Caco-2 (cell line): Measurements from ENCODE around the gene LGR6. TPM values are rescaled to one million over a fixed set of nuclear protein-coding genes. Genes with fewer than 3 reads are reported as not detected.
"Not testable (repeated sequence)": the region's sequence is repeated elsewhere in the genome, so short reads cannot be mapped to it uniquely, and the experiment has no call there.

Experiments
- BruUV-seq: library from RNA; stranded (reverse); fragments of 400-500 nt; replicated peaks from 2 replicates; lab custom pipeline; 2021; lab: Mats Ljungman, UMichigan
- CTCF ChIA-PET: fragments of 300-600 bp; sonication (Branson Sonifier 250); formaldehyde crosslinking; loops from one replicate; lab custom pipeline; 2022; ENCODE audit warnings: antibody characterized with exemption; lab: Charles Lee
- POLR2A ChIA-PET: fragments of 300-600 bp; sonication (Branson Sonifier 250); formaldehyde crosslinking; loops from one replicate; lab custom pipeline; 2022; ENCODE audit warnings: antibody characterized with exemption; lab: Charles Lee
- DNase-seq, 2 experiments: peaks; one replicate each; pipeline versions ENCODE4 v3.0.0 to v3.0.0-alpha.2; 2020 to 2022
- H3K27me3 ChIP-seq: replicated peaks from 2 replicates; pipeline ENCODE4 v1.6.0; 2011; ENCODE audit warnings: low read length; ENCODE audit not compliant: control insufficient read depth, insufficient read depth
- H3K36me3 ChIP-seq: 2 replicates; pipeline ENCODE4 v1.5.1; 2011; ENCODE audit warnings: low read length; ENCODE audit not compliant: control insufficient read depth, insufficient read depth
- H3K4me1 ChIP-seq: fragments of 250-450 bp; sonication (Bioruptor Pico); 2 replicates; pipeline ENCODE4 v1.5.1; 2020; ENCODE audit warnings: mild to moderate bottlenecking
- H3K4me3 ChIP-seq: 2 replicates; pipeline ENCODE4 v1.5.1; 2011; ENCODE audit warnings: low read depth, mild to moderate bottlenecking, control low read depth, low read length
- H3K9me3 ChIP-seq: fragments of 250-450 bp; sonication (Bioruptor Pico); 2 replicates; pipeline ENCODE4 v1.5.1; 2020; ENCODE audit warnings: mild to moderate bottlenecking, moderate library complexity
- H3K27ac Mint-ChIP-seq: one replicate; pipeline ENCODE4 v1.8.0; 2022; ENCODE audit warnings: mixed read lengths; ENCODE audit not compliant: unreplicated experiment
- H3K27me3 Mint-ChIP-seq: one replicate; pipeline ENCODE4 v1.8.0; 2022; ENCODE audit warnings: mixed read lengths; ENCODE audit not compliant: insufficient read depth, unreplicated experiment
- H3K36me3 Mint-ChIP-seq: one replicate; pipeline ENCODE4 v1.8.0; 2022; ENCODE audit warnings: mild to moderate bottlenecking, mixed read lengths; ENCODE audit not compliant: insufficient read depth, unreplicated experiment
- H3K4me1 Mint-ChIP-seq: one replicate; pipeline ENCODE4 v1.8.0; 2022; ENCODE audit warnings: low read depth, mixed read lengths; ENCODE audit not compliant: unreplicated experiment
- H3K4me3 Mint-ChIP-seq: one replicate; pipeline ENCODE4 v1.8.0; 2022; ENCODE audit warnings: mild to moderate bottlenecking, moderate library complexity, mixed read lengths; ENCODE audit not compliant: unreplicated experiment
- H3K9me3 Mint-ChIP-seq: one replicate; pipeline ENCODE4 v1.8.0; 2022; ENCODE audit warnings: mixed read lengths; ENCODE audit not compliant: unreplicated experiment
- intact Hi-C: fragments of 100-400 bp; cut with micrococcal nuclease; formaldehyde crosslinking; loops from one replicate; pipeline ENCODE4 v1.10.0; 2022; ENCODE audit not compliant: unreplicated experiment
- total RNA-seq: library from RNA; stranded (reverse); gene quantifications from 2 replicates; pipeline ENCODE4 v1.2.3, GENCODE V29; 2022
- TF ChIP-seq, protein P1 (sequence below), 2 experiments: fragments of 200-600 bp in 1 of 2; IDR thresholded peaks; 1 replicate in 1 of 2; 2 replicates in 1 of 2; pipeline versions ENCODE4 v1.5.1 to v1.8.0; 2011 to 2022; ENCODE audit warnings: antibody characterized with exemption in 1 of 2, control low read depth in 1 of 2, inconsistent platforms in 1 of 2, low read depth in 1 of 2, low read length in 1 of 2, mild to moderate bottlenecking in 1 of 2, moderate library complexity in 1 of 2; ENCODE audit not compliant: insufficient read depth in 1 of 2, severe bottlenecking in 1 of 2, unreplicated experiment in 1 of 2

Gene LGR6
- total RNA-seq, 1 experiment from 2014 or later: 0.36 TPM

- H3K4me1 ChIP-seq: peaks cover 20% of the 10 kb centered on the region
- BruUV-seq: no TSS peak
- no peaks in the 10 kb centered on the region for H3K9me3 ChIP-seq
- no peak overlapping the region for H3K4me3 ChIP-seq
- ChIA-PET CTCF (no interaction called here), POLR2A (no interaction called here)
- no peaks in the 10 kb centered on the region for H3K9me3 Mint-ChIP-seq
- H3K27ac Mint-ChIP-seq: no peak overlapping the region
- peaks cover 7% of the 10 kb centered on the region for H3K36me3 Mint-ChIP-seq
- no peaks in the 10 kb centered on the region for H3K36me3 ChIP-seq
- no peak overlapping the region for H3K4me3 Mint-ChIP-seq
- peaks cover 49% of the 10 kb centered on the region for H3K4me1 Mint-ChIP-seq
- DNase-seq: no peak
- H3K27me3 ChIP-seq: no peaks in the 10 kb centered on the region
- TF ChIP-seq, protein P1, sequence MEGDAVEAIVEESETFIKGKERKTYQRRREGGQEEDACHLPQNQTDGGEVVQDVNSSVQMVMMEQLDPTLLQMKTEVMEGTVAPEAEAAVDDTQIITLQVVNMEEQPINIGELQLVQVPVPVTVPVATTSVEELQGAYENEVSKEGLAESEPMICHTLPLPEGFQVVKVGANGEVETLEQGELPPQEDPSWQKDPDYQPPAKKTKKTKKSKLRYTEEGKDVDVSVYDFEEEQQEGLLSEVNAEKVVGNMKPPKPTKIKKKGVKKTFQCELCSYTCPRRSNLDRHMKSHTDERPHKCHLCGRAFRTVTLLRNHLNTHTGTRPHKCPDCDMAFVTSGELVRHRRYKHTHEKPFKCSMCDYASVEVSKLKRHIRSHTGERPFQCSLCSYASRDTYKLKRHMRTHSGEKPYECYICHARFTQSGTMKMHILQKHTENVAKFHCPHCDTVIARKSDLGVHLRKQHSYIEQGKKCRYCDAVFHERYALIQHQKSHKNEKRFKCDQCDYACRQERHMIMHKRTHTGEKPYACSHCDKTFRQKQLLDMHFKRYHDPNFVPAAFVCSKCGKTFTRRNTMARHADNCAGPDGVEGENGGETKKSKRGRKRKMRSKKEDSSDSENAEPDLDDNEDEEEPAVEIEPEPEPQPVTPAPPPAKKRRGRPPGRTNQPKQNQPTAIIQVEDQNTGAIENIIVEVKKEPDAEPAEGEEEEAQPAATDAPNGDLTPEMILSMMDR (IDR thresholded peaks at IDR 0.05; ENCODE audit: insufficient read depth in 1 of 2, low read depth in 1 of 2, low read length in 1 of 2, severe bottlenecking in 1 of 2, unreplicated experiment in 1 of 2): no peak
- intact Hi-C loops: no loop called here
- no peaks in the 10 kb centered on the region for H3K27me3 Mint-ChIP-seq
Measured at GRCh38 chr1:202351725-202352124, 158.1 kb downstream of the LGR6 start.

GRCh38 chr1:202352583-202353197, 159.1 kb downstream of the LGR6 start:
- H3K27ac Mint-ChIP-seq, H3K4me3 ChIP-seq, H3K27me3 ChIP-seq, BruUV-seq, H3K36me3 Mint-ChIP-seq, H3K9me3 ChIP-seq, H3K9me3 Mint-ChIP-seq, DNase-seq, CTCF ChIA-PET, H3K4me3 Mint-ChIP-seq, POLR2A ChIA-PET, H3K27me3 Mint-ChIP-seq, intact Hi-C loops, H3K36me3 ChIP-seq: not testable (repeated sequence)
- H3K4me1 Mint-ChIP-seq: peaks cover 46% of the 10 kb centered on the region
- H3K4me1 ChIP-seq: peaks cover 20% of the 10 kb centered on the region

- BruUV-seq: no TSS peak
- Histone ChIP-seq H3K36me3 (no peaks in the 10 kb centered on the region), H3K9me3 (no peaks in the 10 kb centered on the region), H3K27me3 (no peaks in the 10 kb centered on the region), H3K4me1 (peaks cover 10% of the 10 kb centered on the region; the same call in 1 of the 2 replicates), H3K4me3 (no peak overlapping the region)
- TF ChIP-seq, protein P1 (IDR thresholded peaks at IDR 0.05; ENCODE audit: insufficient read depth in 1 of 2, low read depth in 1 of 2, low read length in 1 of 2, severe bottlenecking in 1 of 2, unreplicated experiment in 1 of 2): no peak
- ChIA-PET CTCF (no interaction called here), POLR2A (interaction anchor here (0.5 kb wide), 1 partner anchor 181 kb away, joined by 3 read pairs; no protein-coding TSS in a partner anchor)
- Mint-ChIP-seq H3K36me3 (no peaks in the 10 kb centered on the region), H3K4me1 (peaks cover 25% of the 10 kb centered on the region), H3K27me3 (no peaks in the 10 kb centered on the region), H3K27ac (peak overlapping the region; percentile 26), H3K4me3 (no peak overlapping the region), H3K9me3 (no peaks in the 10 kb centered on the region)
- intact Hi-C loops: no loop called here
- no peak for DNase-seq
Measured at GRCh38 chr1:202355944-202356553, 162.4 kb downstream of the LGR6 start.
